Stimulated activated CD4-positive, alpha-beta T cell treated with anti-CD3 and anti-CD28 coated beads, Interleukin-12 subunit alpha, Interleukin-12 subunit beta, amount 100 ng/mL, for 48 hours (primary cell): Measurements from ENCODE around the gene COMT.
"Not testable (repeated sequence)": the region's sequence is repeated elsewhere in the genome, so short reads cannot be mapped to it uniquely, and the experiment has no call there.

ENCODE experiments used
- DNase-seq, 3 donors: peaks; one replicate each; pipeline ENCODE4 v3.0.0-alpha.2; 2020; ENCODE audit warnings: low read depth in 2 of 3, low spot score in 1 of 3

The COMT gene

GRCh38 chr22:19941365-19942082 is at the start of gene COMT, which contains the start of gene TXNRD2:
COMT (plus strand) TSS chr22:19941772; CDS start chr22:19962527, 20,755 bp downstream.
TXNRD2 (minus strand) TSS chr22:19941818; CDS start chr22:19941803, 15 bp downstream.
- DNase-seq, result peak; percentile 45 to 67 (median 47)

DNA sequence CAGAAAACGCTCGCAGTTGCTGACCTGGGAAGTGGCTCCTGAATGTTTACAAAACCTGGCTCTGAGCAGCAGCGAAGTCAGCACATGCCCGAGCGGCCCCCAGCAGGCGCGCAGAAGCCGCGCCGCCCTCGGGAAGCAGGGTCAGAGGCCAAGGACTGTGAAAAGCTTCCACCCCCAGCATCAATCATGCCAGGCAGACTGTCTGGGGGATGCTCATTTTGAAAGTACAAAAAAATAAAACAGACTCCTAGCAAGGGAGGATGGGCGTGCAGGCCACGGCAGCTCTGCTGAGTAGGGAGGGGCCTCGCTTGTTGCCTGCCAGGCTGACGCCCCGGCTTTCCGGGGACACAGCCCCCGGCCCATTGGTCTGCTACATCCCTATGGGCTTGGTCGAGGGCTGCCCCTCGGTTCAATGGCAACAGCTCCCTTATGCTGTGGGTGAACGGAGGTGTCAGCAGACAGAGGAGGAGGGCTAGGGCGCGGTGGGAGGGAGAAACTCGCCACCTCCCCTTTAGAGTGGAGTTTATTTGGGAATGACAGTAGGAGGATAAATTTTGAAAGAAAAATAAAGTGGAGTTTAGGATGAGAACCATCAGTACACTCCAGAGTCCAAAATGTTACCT is 49.2 kb upstream of the COMT start:
- peak; percentile 37 to 48 (median 46) for DNase-seq

GRCh38 chr22:19892925-19893324 is 48.6 kb upstream of the COMT start:
- no peak for DNase-seq

DNA sequence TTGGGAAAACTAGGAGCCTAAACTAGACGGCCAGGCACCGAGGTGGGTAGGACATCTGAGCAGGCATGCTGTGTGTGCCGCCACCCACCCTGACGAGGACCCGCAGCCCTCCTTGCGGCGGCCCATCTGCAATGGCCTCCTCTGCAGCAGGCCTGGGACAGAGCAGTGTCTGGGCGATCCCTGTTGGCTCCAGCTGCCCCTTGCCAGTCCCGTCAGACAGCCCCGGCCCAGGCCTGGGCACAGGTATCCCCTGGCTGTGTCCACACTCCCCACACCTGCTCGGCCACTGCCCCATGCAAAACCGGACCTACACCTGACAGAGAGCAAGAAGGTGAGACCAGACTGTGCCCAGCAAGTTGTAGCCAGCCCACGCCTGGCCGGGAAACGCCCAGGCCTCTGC is 48.2 kb upstream of the COMT start:
- DNase-seq, result no peak

GRCh38 chr22:19895160-19895849 is 46.3 kb upstream of the COMT start:
- no peak for DNase-seq

DNA sequence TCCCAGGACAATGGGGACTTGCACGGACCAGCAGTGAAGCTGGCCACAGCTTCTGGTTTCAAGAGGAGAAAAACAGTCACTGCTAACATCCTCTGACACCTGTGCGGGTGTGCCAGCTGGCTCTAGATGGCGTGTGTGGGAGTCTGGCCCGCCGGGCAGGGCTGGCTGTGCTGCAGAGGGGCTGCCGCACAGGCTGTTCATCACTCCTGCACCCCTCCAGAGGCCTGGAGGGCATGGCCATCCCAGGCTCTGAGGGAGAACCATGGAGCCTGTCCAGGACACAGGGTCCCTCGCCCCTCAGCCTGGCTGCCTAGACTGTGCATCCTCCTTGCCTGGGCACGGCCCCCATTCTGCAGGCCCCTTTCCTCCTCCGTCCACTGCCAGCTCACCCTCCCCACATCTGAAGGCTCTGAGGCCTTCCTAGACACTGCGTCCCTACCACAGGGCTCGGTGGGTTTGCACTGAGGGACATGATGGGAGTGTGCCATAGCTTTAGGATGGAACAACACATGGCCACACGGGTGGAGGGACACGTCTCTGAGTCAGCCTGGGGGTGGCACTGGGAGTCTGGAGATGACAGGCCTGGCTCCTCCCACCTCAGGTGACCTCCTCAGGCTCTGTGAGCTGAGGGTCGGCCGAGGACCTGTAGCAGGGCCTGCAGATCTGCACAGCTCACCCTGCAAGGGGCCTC is 44.8 kb upstream of the COMT start:
- DNase-seq, result no peak

DNA sequence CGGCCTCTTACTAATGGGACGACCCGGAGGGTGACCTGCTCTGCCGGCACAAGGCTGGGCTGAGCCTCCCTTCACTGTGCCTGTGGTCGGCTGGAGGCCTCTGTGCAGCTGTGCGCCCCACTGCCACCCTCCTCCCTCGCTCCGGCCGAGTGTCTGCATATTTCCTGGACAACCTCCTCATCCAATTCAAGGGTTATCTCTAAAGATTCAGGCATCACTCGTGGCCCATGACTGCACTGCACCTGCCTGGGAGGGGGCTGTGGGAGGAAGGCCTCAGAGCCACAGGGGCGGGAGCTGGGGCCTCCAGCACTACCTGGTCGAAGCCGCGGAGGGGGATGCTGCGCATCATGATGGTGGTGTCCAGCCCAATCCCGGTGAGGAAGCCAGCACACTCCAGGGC is 43.8 kb upstream of the COMT start:
- no peak for DNase-seq

GRCh38 chr22:19898145-19898544 is 43.4 kb upstream of the COMT start:
- no peak for DNase-seq

GRCh38 chr22:19898831-19899567 is 42.6 kb upstream of the COMT start:
- no peak for DNase-seq

- DNase-seq, result no peak
Observed at GRCh38 chr22:19900707-19901436, 40.7 kb upstream of the COMT start.

GRCh38 chr22:19901577-19902244 is 39.9 kb upstream of the COMT start:
- no peak for DNase-seq

GRCh38 chr22:19902245-19902715 is 39.3 kb upstream of the COMT start:
- no peak for DNase-seq

DNA sequence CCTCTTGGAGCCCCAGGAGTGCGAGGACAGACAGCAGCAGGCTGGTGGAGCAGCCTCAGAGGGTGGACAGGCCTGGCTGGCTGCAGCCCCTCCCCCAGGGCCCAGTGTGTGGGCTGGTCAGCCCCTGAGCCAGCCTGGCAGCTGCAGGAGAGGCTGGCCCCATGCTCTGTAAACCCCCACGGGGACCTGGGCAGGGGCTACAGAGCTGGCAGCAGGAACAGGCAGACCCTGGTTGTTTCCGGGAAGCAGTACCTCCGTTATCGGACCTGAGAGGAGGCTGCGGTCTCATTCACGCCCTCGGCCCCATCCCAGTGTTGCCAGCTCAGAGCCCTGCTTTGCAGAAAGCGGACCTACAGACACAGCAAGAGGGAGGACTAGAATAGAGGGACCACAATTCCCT is 38.5 kb upstream of the COMT start:
- no peak for DNase-seq

- DNase-seq, result no peak
Observed at GRCh38 chr22:19903513-19903912, 38.1 kb upstream of the COMT start.

DNA sequence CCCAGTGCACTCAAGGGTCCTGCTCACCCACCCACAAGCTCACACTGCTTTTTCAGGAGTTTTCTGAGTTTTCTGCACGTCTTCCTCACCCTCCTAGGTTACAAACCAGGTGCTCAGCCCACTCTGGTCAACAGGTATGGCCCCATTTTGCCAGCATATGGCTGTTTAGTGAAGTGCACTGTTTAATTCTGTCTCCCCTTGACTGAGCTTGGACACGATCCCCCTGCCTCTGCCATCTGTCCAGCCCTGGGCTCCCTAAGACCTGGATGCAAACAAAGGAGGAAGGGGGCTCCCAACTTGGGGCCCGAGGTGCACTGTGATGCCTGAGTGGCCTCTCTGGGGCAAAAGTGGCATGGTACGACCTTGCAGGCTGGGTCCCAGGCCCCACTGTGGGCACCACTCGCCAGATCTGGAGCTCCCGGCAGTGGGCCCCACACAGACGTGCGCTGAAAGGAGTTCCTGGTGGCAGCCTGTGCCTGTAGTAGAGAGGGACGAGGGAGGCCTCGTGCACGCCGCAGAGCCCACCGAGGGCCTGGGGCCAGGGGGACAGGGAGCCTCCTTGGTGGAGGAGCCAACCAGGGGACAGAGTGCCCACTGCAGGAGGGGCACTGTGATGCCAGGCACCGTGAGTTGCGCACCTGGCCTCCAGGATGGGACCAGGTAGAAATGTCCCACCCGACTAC is 37.3 kb upstream of the COMT start:
- DNase-seq, result no peak

- no peak for DNase-seq
Observed at GRCh38 chr22:19904935-19905334, 36.6 kb upstream of the COMT start.

DNA sequence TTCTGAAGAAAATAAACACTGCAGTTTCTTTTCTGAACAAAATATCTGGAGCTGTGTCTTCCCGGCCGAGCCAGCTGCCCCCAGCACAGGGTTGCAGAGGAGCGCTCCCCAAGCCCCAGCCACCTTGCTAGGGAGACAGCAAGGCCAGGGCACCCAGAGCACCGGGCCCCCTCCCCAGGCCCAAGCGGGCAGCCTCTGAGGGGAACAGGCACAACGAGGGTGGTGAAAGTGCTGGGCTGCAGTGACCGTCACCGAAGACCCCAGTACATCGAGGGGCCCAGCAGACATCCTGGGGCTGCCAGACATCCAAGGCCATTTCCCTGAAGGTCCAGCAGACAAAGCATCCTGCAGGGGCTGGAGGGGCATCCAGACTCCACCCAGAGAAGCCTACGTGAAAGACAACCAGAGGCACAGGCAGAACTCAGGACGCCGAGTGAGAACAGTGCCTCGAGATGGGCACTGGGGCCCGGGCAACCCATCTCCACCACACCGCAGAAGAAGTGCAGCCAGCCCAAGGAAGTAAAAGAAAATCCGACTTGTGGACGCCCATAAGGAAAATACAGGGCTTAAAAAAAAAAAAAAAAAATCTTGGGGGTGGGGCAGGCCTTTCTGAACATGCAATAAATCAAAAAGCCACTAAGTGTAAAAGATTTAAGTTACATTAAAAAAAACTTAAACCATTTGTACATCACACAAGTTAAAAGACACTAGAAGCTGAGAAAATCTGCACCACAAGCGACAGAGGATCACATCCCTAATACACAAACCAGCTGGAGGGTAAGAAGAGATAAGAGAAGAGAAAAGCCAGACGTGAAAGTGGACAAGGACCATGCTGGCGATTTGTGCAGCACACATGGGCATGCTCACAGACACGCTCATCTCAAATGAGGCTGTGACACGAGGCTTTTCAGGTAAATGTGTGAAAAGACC is 36.0 kb upstream of the COMT start:
- DNase-seq, result no peak

- DNase-seq, result not testable (repeated sequence)
Observed at GRCh38 chr22:19906864-19907263, 34.7 kb upstream of the COMT start.
